Left colon (tissue), 2 donors: ENCODE measurements around the gene STAB2. TPM values are rescaled to one million over a fixed set of nuclear protein-coding genes. Genes with fewer than 3 reads are reported as not detected.

Experiments
- ATAC-seq: fragments of 200-7000 bp; cut with Tn5 transposase; one replicate; pipeline ENCODE4 v1.9.1; 2020; ENCODE audit warnings: mild to moderate bottlenecking, moderate library complexity
- DNase-seq, 2 donors: peaks; one replicate each; pipeline ENCODE4 v3.0.0-alpha.2; 2020
- intact Hi-C, 2 donors: fragments of 100-400 bp; cut with DNase I in 1 of 2; cut with micrococcal nuclease in 1 of 2; formaldehyde crosslinking; loops; one replicate each; pipeline versions ENCODE4 v1.11.2 to v1.14.0; 2022; cut with DNase I, micrococcal nuclease
- total RNA-seq, 2 donors: library from RNA; stranded (reverse); fragmentation: NEBNext Ultra II Directional; extraction: Animal tissue kit (Norgen Biotek cat#: 25700); gene quantifications; one replicate each; pipeline ENCODE4 v1.2.1, GENCODE V29; 2021
- donor health status: DM: no; HTN: no; CAD: no.
- donor health status: DM: yes; HTN: yes; CAD: no.

Gene STAB2
- total RNA-seq, 2 donors from 2014 or later: 0.92 to 2.0 TPM

- intact Hi-C loops: no loop called here
- DNase-seq: no peak
- no peak for ATAC-seq
Measured at GRCh38 chr12:103811791-103812190, 224.7 kb downstream of the STAB2 start.

GRCh38 chr12:103812789-103813188 is 225.7 kb downstream of the STAB2 start:
- intact Hi-C loops: no loop called here
- DNase-seq: no peak
- ATAC-seq: no peak

- intact Hi-C loops: no loop called here
- ATAC-seq: no peak
Measured at GRCh38 chr12:103813426-103813825, 226.4 kb downstream of the STAB2 start.

GRCh38 chr12:103813949-103814348 is 226.9 kb downstream of the STAB2 start:
- ATAC-seq (no peak), DNase-seq (no peak)
- intact Hi-C loops: no loop called here

More at GRCh38 chr12:103813426-103813825, 226.4 kb downstream of the STAB2 start:
- DNase-seq: no peak

- intact Hi-C loops: no loop called here
- ATAC-seq (no peak), DNase-seq (no peak)
Measured at GRCh38 chr12:103814436-103814835, 227.4 kb downstream of the STAB2 start.

Other genes starting within 250 kb of the STAB2 start
- gene C12orf42, start 91.3 kb upstream of the STAB2 start, total RNA-seq: not detected